Measurements from ENCODE around the gene SAXO2. TPM values are rescaled to one million over a fixed set of nuclear protein-coding genes. Genes with fewer than 3 reads are reported as not detected.
"Not testable (repeated sequence)": the region's sequence is repeated elsewhere in the genome, so short reads cannot be mapped to it uniquely, and the experiment has no call there.

The SAXO2 gene
- total and polyA plus RNA-seq, 2 donors (not counting 1 experiment from before 2014, with no cell fraction given), result 0.36 to 0.66 TPM

- peak in 1 of 2 donors; percentile 11 for DNase-seq (ENCODE audit: low read depth in 2 of 2)
- H3K4me3 ChIP-seq (replicated peaks in 1 of 4; ENCODE audit: control extremely low read depth in 1 of 4, insufficient read depth in 1 of 4, low read depth in 3 of 4, low read length in 4 of 4), result no peak overlapping the region
- no peak overlapping the region for H2AFZ ChIP-seq (ENCODE audit: low read length)
- no peak overlapping the region for H3K27ac ChIP-seq (ENCODE audit: insufficient read depth, low read length)
- no peaks in the 10 kb centered on the region for H3K79me2 ChIP-seq (ENCODE audit: control insufficient read depth, insufficient read depth, low read length)
- no peak for TF ChIP-seq CTCF (conservative IDR thresholded peaks at IDR 0.05 in 1 of 2, IDR thresholded peaks at IDR 0.05 in 1 of 2; ENCODE audit: low read depth in 1 of 2, low read length in 2 of 2)
- H3K27me3 ChIP-seq (ENCODE audit: control insufficient read depth, insufficient read depth, low read length), result no peaks in the 10 kb centered on the region
- H3K9me3 ChIP-seq (ENCODE audit: control insufficient read depth, insufficient read depth, low read depth, low read length), result no peaks in the 10 kb centered on the region
- no peaks in the 10 kb centered on the region for H3K36me3 ChIP-seq (ENCODE audit: control insufficient read depth, insufficient read depth, low read length)
- no peak overlapping the region for H3K4me2 ChIP-seq (ENCODE audit: extremely low read depth, insufficient read depth, low read length)
- no peaks in the 10 kb centered on the region for H3K4me1 ChIP-seq (ENCODE audit: control insufficient read depth, extremely low read depth, insufficient read depth, low read length)
- no peak overlapping the region for H3K9ac ChIP-seq (ENCODE audit: insufficient read depth, low read length)
- H4K20me1 ChIP-seq (ENCODE audit: control insufficient read depth, extremely low read depth, insufficient read depth, low read length), result no peaks in the 10 kb centered on the region
Measured at GRCh38 chr15:82228750-82229149, 33.9 kb upstream of the SAXO2 start.

GRCh38 chr15:82231233-82231632 lies 31.4 kb upstream of the SAXO2 start:
- no peak overlapping the region for H3K27ac ChIP-seq (ENCODE audit: insufficient read depth, low read length)
- H3K9ac ChIP-seq (ENCODE audit: insufficient read depth, low read length), result no peak overlapping the region
- no peak overlapping the region for H3K4me3 ChIP-seq (replicated peaks in 1 of 4; ENCODE audit: control extremely low read depth in 1 of 4, insufficient read depth in 1 of 4, low read depth in 3 of 4, low read length in 4 of 4)
- no peaks in the 10 kb centered on the region for H3K36me3 ChIP-seq (ENCODE audit: control insufficient read depth, insufficient read depth, low read length)
- DNase-seq (ENCODE audit: low read depth in 2 of 2), result no peak
- H4K20me1 ChIP-seq (ENCODE audit: control insufficient read depth, extremely low read depth, insufficient read depth, low read length), result no peaks in the 10 kb centered on the region
- H3K4me2 ChIP-seq (ENCODE audit: extremely low read depth, insufficient read depth, low read length), result no peak overlapping the region
- no peaks in the 10 kb centered on the region for H3K79me2 ChIP-seq (ENCODE audit: control insufficient read depth, insufficient read depth, low read length)
- no peaks in the 10 kb centered on the region for H3K4me1 ChIP-seq (ENCODE audit: control insufficient read depth, extremely low read depth, insufficient read depth, low read length)
- no peaks in the 10 kb centered on the region for H3K27me3 ChIP-seq (ENCODE audit: control insufficient read depth, insufficient read depth, low read length)
- H2AFZ ChIP-seq (ENCODE audit: low read length), result no peak overlapping the region
- H3K9me3 ChIP-seq (ENCODE audit: control insufficient read depth, insufficient read depth, low read depth, low read length), result no peaks in the 10 kb centered on the region
- TF ChIP-seq EZH2 (IDR thresholded peaks at IDR 0.05; ENCODE audit: low read length, missing control alignments), result no peak
- no peak for TF ChIP-seq CTCF (conservative IDR thresholded peaks at IDR 0.05 in 1 of 2, IDR thresholded peaks at IDR 0.05 in 1 of 2; ENCODE audit: low read depth in 1 of 2, low read length in 2 of 2)

- TF ChIP-seq CTCF (conservative IDR thresholded peaks at IDR 0.05 in 1 of 2, IDR thresholded peaks at IDR 0.05 in 1 of 2; ENCODE audit: low read depth in 1 of 2, low read length in 2 of 2) (no peak), EZH2 (IDR thresholded peaks at IDR 0.05; ENCODE audit: low read length, missing control alignments) (no peak)
- no peaks in the 10 kb centered on the region for H3K9me3 ChIP-seq (ENCODE audit: control insufficient read depth, insufficient read depth, low read depth, low read length)
- H3K9ac ChIP-seq (ENCODE audit: insufficient read depth, low read length), result no peak overlapping the region
- no peaks in the 10 kb centered on the region for H3K27me3 ChIP-seq (ENCODE audit: control insufficient read depth, insufficient read depth, low read length)
- no peak overlapping the region for H3K4me3 ChIP-seq (replicated peaks in 1 of 4; ENCODE audit: control extremely low read depth in 1 of 4, insufficient read depth in 1 of 4, low read depth in 3 of 4, low read length in 4 of 4)
- no peaks in the 10 kb centered on the region for H4K20me1 ChIP-seq (ENCODE audit: control insufficient read depth, extremely low read depth, insufficient read depth, low read length)
- H2AFZ ChIP-seq (ENCODE audit: low read length), result no peak overlapping the region
- H3K4me2 ChIP-seq (ENCODE audit: extremely low read depth, insufficient read depth, low read length), result no peak overlapping the region
- H3K4me1 ChIP-seq (ENCODE audit: control insufficient read depth, extremely low read depth, insufficient read depth, low read length), result no peaks in the 10 kb centered on the region
- no peak for DNase-seq (ENCODE audit: low read depth in 2 of 2)
- H3K79me2 ChIP-seq (ENCODE audit: control insufficient read depth, insufficient read depth, low read length), result no peaks in the 10 kb centered on the region
- H3K36me3 ChIP-seq (ENCODE audit: control insufficient read depth, insufficient read depth, low read length), result no peaks in the 10 kb centered on the region
- no peak overlapping the region for H3K27ac ChIP-seq (ENCODE audit: insufficient read depth, low read length)
Measured at GRCh38 chr15:82231842-82232241, 30.8 kb upstream of the SAXO2 start.

GRCh38 chr15:82237944-82238534 lies 24.6 kb upstream of the SAXO2 start:
- H3K9ac ChIP-seq (ENCODE audit: insufficient read depth, low read length); H3K27me3 ChIP-seq (ENCODE audit: control insufficient read depth, insufficient read depth, low read length); H3K4me1 ChIP-seq (ENCODE audit: control insufficient read depth, extremely low read depth, insufficient read depth, low read length); H3K9me3 ChIP-seq (ENCODE audit: control insufficient read depth, insufficient read depth, low read depth, low read length); H3K4me3 ChIP-seq (replicated peaks in 1 of 4; ENCODE audit: control extremely low read depth in 1 of 4, insufficient read depth in 1 of 4, low read depth in 3 of 4, low read length in 4 of 4); DNase-seq (ENCODE audit: low read depth in 2 of 2); H3K79me2 ChIP-seq (ENCODE audit: control insufficient read depth, insufficient read depth, low read length); H3K27ac ChIP-seq (ENCODE audit: insufficient read depth, low read length); H3K36me3 ChIP-seq (ENCODE audit: control insufficient read depth, insufficient read depth, low read length); H3K4me2 ChIP-seq (ENCODE audit: extremely low read depth, insufficient read depth, low read length); H2AFZ ChIP-seq (ENCODE audit: low read length); H4K20me1 ChIP-seq (ENCODE audit: control insufficient read depth, extremely low read depth, insufficient read depth, low read length): not testable (repeated sequence)

Data from fibroblast of lung (primary cell).